GM10847 (cell line): ENCODE measurements around the gene ARMC9.

Source experiments
- POLR2A ChIP-seq: IDR thresholded peaks from 2 replicates; pipeline ENCODE4 v1.6.1; 2011; ENCODE audit not compliant: insufficient read length; ENCODE audit errors: extremely low read depth

Gene ARMC9

DNA sequence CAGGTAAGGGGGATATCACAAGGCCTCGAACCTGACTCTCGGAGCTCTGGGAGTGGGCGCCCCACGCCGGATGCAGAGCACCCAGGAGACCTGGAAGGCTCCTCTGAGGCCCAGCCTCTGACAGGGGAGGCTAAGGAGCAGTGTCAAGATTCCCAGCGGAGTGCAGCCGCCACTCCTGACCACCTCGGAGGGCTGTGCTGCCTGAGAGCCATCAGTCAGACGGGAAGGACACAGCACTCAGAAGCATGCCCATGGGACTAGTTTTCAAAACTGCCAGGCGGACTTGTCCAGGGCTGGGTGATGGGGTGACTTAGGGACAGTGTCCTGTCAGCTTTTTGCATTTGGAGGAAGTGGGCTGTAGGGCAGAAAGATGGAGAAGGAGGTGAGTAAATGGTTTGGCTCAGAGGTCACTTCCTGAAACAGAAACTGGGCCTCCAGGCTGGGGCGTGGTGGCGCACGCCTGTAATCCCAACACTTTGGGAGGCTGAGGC, 162.5 kb downstream of the ARMC9 start:
- TF ChIP-seq POLR2A, result no peak

DNA sequence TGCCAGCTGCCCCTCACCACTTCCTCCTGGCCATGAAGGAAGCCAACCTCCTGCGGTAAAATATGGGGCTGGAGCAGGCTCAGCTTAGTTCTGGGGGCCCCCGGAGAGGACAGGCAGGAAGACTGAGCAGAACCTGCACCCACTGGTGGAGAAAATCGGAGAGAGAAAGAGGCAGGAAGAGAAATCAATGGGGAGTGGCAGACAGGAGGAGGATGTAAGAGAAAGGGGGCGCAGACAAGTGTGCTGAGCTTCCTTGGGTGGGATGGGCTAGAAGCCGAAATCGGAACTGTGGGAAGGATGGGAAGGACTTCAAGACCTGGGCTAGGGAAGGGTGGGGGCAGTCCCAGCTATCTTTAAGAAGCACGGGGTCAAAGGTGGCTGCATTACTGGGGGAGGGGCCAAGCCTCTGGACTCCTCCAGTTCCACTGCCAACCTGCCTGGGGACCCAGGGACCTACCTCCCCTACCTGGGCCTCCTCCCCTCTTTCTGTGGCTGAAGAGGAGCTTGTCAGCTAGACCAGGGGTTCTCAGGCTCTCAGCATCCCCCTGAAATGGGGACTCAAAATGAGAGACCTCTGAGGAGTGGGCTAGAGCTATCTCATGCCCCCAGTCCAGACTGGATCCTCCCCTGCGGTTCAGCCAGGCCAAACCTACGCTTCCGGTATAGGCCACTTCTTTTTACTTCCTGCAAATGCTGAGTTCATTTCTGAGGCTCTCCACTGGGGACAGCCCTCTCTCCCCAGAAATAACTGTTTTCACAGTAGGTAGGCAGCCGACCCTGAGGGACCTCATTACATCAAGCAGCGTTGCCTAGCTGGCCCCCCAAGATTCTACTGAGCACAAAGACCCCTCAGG, 163.5 kb downstream of the ARMC9 start:
- TF ChIP-seq POLR2A, result peak; percentile 10

DNA sequence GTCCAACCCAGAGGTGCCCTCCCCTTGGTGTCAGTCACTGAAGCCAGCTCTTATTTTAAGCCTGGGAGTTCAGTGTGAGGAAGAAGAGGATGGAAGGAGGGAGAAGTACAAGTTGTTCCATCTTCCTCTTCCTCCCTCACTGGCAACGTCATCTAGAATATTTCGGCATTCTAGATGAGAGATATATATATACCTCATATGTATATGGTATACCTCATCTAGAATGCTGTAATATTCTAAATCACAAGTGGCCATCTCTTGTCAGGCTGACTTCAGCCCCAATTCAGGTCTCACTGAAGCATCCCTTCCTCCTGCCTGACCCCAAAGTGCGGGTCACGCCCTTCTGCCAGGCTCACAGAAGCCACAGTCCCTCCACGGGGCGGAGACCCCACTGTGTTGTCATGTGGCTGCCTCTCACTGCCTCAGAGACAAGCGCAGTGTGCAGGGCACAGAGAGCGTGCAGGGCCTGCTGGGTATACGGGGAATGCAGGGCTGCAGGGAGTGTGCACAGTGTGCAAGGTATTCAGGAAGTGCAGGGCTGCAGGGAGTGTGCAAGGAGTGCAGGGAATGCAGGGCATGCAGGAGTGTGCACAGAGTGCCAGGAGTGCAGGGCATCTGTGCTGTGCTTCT, 164.2 kb downstream of the ARMC9 start:
- TF ChIP-seq POLR2A, result no peak

DNA sequence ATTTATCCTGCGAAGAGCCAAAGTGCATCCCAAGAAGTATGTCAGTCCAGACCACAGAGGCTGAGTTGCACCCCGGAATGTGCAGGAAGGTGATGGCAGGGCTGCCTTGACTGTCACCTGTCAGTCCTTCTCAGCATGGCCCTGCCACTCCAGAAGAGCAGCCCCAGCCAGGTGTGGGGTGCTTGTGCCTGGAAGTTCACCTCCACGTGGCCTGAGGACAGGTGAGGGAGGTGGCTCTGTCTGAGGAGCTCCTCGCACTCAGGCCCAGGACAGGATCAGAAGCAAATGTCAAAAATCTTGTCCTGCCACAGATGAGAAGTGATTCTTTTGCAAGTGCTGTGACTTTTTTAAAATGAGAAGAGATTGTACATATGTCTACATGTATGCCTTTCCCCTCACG, 165.6 kb downstream of the ARMC9 start:
- no peak for TF ChIP-seq POLR2A

DNA sequence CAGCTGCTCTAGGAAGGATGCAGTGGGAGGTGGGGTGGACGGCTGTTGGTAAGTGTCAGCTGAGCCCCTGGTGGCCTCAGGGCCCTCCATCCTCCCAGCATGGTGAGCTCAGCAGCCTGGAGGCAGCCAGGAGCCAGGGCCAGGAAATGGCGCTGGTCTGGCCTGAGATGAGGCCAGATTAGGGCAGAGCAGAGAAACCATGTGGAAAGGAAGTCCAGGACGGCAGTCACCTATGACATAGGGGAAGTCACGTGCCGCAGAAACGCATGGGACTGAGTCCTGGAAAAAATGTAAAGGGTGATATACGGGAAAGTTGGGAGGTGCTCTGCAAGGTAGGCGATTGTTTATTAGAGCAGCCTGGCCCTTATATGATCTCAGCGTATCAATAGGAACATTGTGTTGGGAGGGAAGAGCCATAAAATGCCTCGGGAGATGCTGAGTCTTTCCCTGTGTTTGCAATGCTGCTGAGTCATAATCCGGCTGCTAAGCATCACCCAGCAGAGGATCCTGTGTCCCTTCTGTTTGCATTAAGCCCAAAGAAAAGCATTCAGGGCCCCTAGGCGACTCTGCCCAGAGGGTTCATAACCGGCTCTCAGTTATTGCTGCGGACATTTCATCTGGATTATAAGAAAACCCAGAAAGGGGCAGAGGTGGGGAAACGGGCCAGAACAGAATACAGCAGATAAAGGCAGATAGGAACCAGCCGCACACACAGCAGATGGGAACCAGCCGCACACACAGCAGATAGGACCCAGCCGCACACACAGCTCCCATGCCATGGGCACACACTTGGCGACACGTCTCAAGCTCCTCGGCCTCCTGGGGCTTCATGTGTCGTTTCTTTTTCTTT, 166.8 kb downstream of the ARMC9 start:
- no peak for TF ChIP-seq POLR2A

DNA sequence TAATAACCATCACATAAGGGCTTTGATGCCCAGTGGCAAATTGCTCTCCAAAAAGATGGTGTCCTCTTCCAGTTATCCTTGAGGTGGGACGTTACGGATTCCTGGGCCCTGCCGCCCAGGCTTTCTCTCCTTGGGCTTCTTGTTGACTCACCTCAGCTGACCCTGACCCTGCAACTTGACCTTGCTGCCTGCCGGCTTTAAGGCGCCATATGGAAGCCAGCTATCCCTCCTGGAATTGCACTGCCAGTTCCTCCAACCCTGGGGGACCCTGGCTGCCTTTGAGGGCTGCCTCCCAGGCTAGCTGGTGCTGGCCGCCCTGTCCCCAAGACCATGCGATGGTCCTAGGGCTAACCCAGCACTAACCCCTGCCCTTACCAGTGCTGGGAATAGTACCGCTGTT, 168.7 kb downstream of the ARMC9 start:
- no peak for TF ChIP-seq POLR2A

DNA sequence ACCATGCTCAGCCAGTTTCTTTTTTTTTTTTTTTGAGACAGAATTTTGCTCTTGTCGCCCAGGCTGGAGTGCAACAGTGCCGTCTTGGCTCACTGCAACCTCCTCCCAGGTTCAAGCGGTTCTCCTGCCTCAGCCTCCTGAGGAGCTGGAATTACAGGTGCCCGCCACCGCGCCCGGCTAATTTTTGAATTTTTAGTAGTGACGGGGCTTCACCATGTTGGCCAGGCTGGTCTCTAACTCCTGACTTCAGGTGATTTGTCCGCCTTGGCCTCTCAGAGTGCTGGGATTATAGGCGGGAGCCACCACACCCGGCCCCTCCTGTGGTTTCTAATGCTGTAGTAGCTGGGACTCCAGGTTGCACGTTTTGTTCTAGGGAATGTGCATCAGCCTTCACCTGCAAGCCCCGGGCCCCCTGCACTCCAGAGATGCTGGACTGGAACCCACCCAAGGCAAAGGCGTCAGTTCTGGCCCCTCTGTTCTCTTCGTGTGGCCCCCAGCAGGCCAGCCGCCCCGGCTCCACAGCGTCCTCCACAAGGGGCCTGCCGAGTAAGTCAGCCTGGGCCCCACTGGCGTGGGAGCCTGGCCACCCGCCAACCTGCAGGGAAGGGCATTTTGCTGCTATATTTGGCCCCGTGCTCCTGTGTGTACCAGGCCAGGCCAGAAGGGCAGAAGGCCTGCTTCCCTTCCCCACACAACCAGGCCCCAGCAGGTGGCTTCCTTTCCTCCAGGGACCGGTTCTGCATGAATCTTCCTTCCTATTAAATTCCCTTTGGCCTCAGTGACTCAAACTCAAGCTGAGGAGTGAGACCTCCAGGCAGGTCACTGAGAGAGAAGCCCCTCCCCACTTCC, 171.4 kb downstream of the ARMC9 start:
- no peak for TF ChIP-seq POLR2A

DNA sequence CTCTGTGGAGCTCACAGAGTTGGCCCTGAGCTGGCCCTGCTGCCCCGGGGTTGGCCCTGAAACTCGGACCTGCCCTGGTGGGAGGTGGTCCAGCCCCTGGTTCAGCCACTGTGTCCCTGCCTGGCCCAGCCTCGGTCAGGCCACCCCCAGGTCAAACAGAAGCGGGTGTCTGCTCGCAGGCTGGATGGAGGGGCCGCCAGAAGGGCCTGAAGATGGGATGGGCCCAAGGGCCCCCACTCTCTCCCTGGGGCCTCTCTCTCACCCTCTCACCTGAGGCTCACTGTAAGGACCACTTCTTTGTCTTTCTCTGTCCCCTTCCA, 172.0 kb downstream of the ARMC9 start:
- TF ChIP-seq POLR2A, result no peak

DNA sequence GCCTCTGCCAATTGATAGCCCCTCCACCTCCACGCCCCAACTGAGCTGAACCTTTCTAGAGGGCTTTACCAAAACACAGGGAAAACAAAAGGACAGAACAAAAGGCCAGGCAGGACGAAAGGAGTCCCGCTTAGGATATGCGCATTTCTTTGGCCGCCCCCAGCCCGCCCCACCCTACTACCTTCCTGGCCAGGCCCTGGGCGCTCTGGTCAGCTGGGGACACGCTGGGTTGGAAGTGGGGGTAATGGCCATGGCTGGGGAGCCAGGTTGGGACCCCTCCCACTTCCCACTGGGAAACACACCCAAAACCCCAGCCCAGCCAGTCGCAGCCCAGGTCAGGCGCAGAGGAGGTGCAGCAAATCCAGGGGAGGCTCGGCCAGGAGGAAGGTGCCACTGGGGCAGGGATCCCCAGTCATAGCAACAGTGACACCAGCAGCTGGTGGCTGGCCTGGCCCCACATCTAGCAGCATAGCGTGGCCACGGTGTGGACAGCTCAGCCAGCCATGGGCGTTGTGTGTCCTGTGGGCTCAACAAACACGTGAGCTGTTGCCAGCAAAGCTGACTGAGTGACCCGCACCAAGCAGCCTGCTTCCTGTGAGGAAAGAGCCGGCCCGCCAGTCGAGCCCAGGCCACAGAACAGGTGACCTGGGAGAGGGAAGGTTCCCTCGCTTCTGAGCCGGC, 172.5 kb downstream of the ARMC9 start:
- TF ChIP-seq POLR2A, result no peak

DNA sequence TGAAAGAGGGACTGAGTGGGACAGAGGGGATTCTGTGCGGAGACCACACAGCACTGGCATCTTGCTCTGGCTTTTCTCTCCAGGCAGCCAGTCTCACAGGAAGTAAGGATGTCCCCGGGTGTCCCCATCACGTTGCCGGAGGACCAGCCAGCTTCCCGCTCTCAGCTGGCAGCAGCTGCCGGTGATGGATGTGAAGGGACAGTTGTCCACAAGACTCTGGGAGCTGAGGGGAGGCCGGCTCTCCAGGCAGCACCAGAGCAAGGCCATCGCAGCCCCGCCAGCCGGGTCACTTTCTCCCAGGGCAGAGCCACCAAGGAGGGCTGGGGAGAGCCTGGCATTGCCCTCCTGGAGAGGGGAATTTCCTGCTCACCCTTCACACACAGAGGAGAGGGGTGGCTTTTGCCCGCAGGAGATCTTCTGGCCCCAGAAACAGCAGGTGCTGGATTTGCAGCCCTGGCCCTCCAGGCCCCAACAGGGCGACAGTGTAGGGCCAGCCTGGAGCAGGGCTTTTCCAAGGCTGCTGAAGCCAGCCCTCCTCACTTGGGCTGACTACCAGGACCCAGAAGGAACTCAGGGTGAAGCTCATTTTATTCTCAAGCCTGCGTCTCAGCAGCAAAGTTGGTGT, 173.1 kb downstream of the ARMC9 start:
- no peak for TF ChIP-seq POLR2A

DNA sequence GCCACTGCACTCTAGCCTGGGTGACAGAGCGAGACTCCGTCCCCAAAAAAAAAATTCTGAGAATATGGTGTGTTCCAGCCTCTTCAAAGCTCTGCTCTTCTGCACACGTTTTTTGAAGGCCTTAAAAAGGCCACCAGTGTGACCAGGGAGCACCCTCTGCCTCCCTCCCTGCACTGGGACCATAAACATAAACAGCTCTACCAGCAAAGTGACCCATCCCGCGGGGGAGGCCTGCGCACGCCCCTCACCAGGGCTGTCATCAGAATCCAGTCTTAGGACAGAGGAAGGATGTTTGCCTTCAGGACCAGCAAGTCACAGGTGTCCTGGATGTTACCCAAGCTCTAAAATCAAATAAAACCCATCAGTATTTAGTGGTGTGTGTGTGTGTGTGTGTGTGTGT, 173.9 kb downstream of the ARMC9 start:
- no peak for TF ChIP-seq POLR2A

DNA sequence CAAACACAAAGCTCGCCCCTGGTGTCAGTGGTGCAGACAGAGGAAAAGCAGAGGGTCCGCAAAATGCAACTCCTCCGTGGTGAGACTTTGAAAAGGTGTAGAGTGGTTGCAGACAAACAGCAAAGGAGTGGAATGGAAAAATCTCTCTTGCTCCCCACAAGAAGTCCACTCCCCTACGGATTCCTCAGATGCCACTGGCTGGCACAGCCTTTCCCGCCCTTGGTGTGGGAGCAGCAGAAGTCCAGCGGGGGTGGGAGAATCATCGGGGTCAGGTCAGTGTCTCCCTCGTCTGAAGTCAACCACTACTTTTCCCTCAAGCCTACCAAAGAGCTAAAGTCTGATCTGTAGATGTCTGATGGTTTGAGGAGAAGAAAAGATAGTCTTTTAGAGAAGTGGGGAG, 174.8 kb downstream of the ARMC9 start:
- TF ChIP-seq POLR2A, result no peak

DNA sequence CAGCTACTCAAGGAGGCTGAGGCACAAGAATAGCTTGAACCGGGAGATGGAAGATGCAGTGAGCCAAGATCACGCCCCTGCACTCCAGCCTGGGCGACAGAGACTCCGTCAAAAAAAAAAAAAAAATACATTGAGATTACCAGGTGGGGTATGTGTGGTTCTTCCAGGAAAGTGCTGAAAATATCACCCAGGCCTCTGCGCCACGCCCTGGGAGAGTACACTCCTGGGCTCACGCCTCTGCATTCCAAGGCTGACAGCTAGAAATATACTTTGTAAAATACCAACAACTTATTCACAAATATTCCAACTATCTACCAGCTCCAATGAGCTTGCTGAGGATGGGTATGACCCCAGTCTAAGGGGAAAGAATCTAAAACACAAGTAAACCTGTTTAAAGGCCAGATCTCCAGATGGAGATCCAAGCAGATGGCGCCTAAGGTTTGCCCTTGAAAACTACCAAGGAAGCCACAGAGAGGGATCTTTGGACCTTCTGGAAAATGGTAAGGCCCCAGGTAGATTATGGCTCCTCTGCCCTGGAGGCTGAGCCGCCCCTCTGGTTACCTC, 175.4 kb downstream of the ARMC9 start:
- no peak for TF ChIP-seq POLR2A

DNA sequence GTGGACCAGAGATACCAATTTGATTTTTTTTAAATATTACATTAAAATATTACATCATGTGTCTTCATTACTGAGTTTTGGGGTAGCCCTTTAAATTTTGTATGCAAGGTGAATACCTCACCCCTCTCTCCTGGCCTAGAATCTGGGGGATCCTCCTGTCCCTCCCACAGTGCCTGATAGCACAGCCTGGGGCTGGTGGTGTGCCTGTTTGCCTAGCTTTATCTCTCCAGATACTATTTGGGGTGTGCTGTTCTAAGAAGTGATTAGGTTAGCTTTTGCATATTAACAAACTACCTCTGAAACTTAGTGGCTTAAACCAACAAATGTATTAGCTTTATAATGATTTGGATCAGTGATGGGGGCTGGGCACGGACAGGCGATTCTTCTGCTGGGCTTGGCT, 176.3 kb downstream of the ARMC9 start:
- TF ChIP-seq POLR2A, result no peak
